ENCODE results near the gene MARS1. TPM values are rescaled to one million over a fixed set of nuclear protein-coding genes. Genes with fewer than 3 reads are reported as not detected.

The MARS1 gene
- total RNA-seq, 2 donors from 2014 or later, result 254 to 263 TPM

- Mint-ChIP-seq H3K36me3 (ENCODE audit: low read depth) (peaks cover 79% of the 10 kb centered on the region), H3K4me1 (peaks cover 37% of the 10 kb centered on the region), H3K4me3 (no peak overlapping the region), H3K27ac (peak overlapping the region; percentile 58), H3K27me3 (ENCODE audit: insufficient read depth) (no peaks in the 10 kb centered on the region), H3K9me3 (no peaks in the 10 kb centered on the region)
- Histone ChIP-seq H3K36me3 (ENCODE audit: control insufficient read depth, insufficient read depth, low read length) (peaks cover 85% of the 10 kb centered on the region), H3K9ac (ENCODE audit: extremely low read depth, low read length, poor library complexity, severe bottlenecking) (no peak overlapping the region), H3K4me3 (ENCODE audit: low read length) (no peak overlapping the region), H3K27me3 (ENCODE audit: control insufficient read depth, insufficient read depth, low read length, poor library complexity, severe bottlenecking) (no peaks in the 10 kb centered on the region), H3K9me3 (ENCODE audit: control insufficient read depth, low read length) (no peaks in the 10 kb centered on the region), H3K4me1 (ENCODE audit: control insufficient read depth, insufficient read depth, low read length) (peaks cover 10% of the 10 kb centered on the region), H3K27ac (ENCODE audit: low read depth, low read length) (no peak overlapping the region)
- TF ChIP-seq CTCF (conservative IDR thresholded peaks at IDR 0.05), result no peak
- 91 to 92% methylated on average over 3 of the region's 3 CpGs for WGBS, 2 experiments (ENCODE audit: insufficient coverage in 1 of 2, insufficient read length in 1 of 2)
- no peak for DNase-seq
Measured at GRCh38 chr12:57515408-57515933, 27.6 kb downstream of the MARS1 start.

GRCh38 chr12:57515934-57516541 is 28.2 kb downstream of the MARS1 start:
- TF ChIP-seq CTCF (conservative IDR thresholded peaks at IDR 0.05), result no peak
- H3K27me3 ChIP-seq (ENCODE audit: control insufficient read depth, insufficient read depth, low read length, poor library complexity, severe bottlenecking), result no peaks in the 10 kb centered on the region
- H3K4me3 ChIP-seq (ENCODE audit: low read length), result no peak overlapping the region
- H3K9ac ChIP-seq (ENCODE audit: extremely low read depth, low read length, poor library complexity, severe bottlenecking), result no peak overlapping the region
- H3K36me3 ChIP-seq (ENCODE audit: control insufficient read depth, insufficient read depth, low read length), result peaks cover 80% of the 10 kb centered on the region
- H3K4me1 ChIP-seq (ENCODE audit: control insufficient read depth, insufficient read depth, low read length), result peaks cover 10% of the 10 kb centered on the region
- no peaks in the 10 kb centered on the region for H3K27me3 Mint-ChIP-seq (ENCODE audit: insufficient read depth)
- WGBS, 2 experiments (ENCODE audit: insufficient coverage in 1 of 2, insufficient read length in 1 of 2), result 91 to 97% methylated on average over 6 to 11 of the region's 11 CpGs
- no peak for DNase-seq
- no peak overlapping the region for H3K27ac ChIP-seq (ENCODE audit: low read depth, low read length)
- H3K4me3 Mint-ChIP-seq, result no peak overlapping the region
- no peaks in the 10 kb centered on the region for H3K9me3 ChIP-seq (ENCODE audit: control insufficient read depth, low read length)
- H3K36me3 Mint-ChIP-seq (ENCODE audit: low read depth), result peaks cover 75% of the 10 kb centered on the region
- peaks cover 37% of the 10 kb centered on the region for H3K4me1 Mint-ChIP-seq
- no peaks in the 10 kb centered on the region for H3K9me3 Mint-ChIP-seq
- peak overlapping the region; percentile 58 for H3K27ac Mint-ChIP-seq

DNA sequence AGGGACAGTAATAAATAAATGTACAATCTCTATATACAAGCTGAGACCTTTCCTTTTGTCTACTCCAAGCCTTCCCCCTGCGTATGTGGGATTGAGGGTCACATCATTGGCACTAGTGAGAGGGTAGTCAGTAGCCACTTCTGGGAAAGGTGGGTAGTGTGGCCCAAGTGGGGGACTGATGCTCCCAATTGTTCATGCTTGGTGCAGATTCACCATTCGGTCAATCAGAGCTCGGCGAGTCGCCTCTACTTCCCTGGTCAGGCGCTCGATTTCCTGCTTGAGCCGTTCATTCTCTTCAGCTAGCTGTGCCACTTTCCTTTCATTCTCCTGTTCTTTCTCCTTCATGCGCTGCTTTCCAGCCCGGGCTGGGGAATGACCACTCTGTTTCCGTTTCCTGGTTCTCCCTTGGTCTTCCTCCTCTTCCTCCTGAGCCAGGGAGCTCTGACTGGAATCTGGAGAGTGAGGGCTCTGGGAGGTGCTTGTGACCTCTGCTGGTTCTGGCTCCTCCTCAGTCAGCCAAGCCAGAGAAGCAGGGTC is 28.8 kb downstream of the MARS1 start:
- H3K27me3 Mint-ChIP-seq (ENCODE audit: insufficient read depth), result no peaks in the 10 kb centered on the region
- H3K4me1 Mint-ChIP-seq, result peaks cover 40% of the 10 kb centered on the region
- Histone ChIP-seq H3K4me3 (ENCODE audit: low read length) (no peak overlapping the region), H3K27me3 (ENCODE audit: control insufficient read depth, insufficient read depth, low read length, poor library complexity, severe bottlenecking) (no peaks in the 10 kb centered on the region), H3K36me3 (ENCODE audit: control insufficient read depth, insufficient read depth, low read length) (peaks cover 74% of the 10 kb centered on the region), H3K9me3 (ENCODE audit: control insufficient read depth, low read length) (no peaks in the 10 kb centered on the region), H3K4me1 (ENCODE audit: control insufficient read depth, insufficient read depth, low read length) (peaks cover 14% of the 10 kb centered on the region), H3K9ac (ENCODE audit: extremely low read depth, low read length, poor library complexity, severe bottlenecking) (no peak overlapping the region), H3K27ac (ENCODE audit: low read depth, low read length) (no peak overlapping the region)
- peak overlapping the region; percentile 58 for H3K27ac Mint-ChIP-seq
- no peak for DNase-seq
- 92 to 97% methylated on average over 9 to 11 of the region's 11 CpGs for WGBS, 2 experiments (ENCODE audit: insufficient coverage in 1 of 2, insufficient read length in 1 of 2)
- peaks cover 69% of the 10 kb centered on the region for H3K36me3 Mint-ChIP-seq (ENCODE audit: low read depth)
- no peak for TF ChIP-seq CTCF (conservative IDR thresholded peaks at IDR 0.05)
- no peak overlapping the region for H3K4me3 Mint-ChIP-seq
- no peaks in the 10 kb centered on the region for H3K9me3 Mint-ChIP-seq

Data from endodermal cell (in vitro differentiated cells).